Endothelial cell of umbilical vein (primary cell): ENCODE measurements around the gene TFB2M. TPM values are rescaled to one million over a fixed set of nuclear protein-coding genes. Genes with fewer than 3 reads are reported as not detected.

Experiments used
- BruUV-seq: library from RNA; stranded (reverse); fragments of 400-500 nt; replicated peaks from 2 replicates; lab custom pipeline; 2021; lab: Mats Ljungman, UMichigan
- CTCF ChIA-PET: fragments of 300-600, 350-600 bp; sonication (Branson Sonifier 250); formaldehyde crosslinking; loops from one replicate; lab custom pipeline; 2021; ENCODE audit warnings: antibody characterized with exemption, inconsistent platforms; lab: Charles Lee
- POLR2A ChIA-PET: fragments of 300-600, 350-600 bp; sonication (Branson Sonifier 250); formaldehyde crosslinking; loops from one replicate; lab custom pipeline; 2021; ENCODE audit warnings: antibody characterized with exemption, inconsistent platforms; lab: Charles Lee
- DNase-seq: peaks from one replicate; pipeline ENCODE4 v3.0.0-alpha.2; 2011; ENCODE audit warnings: low read depth, low spot score
- FAIRE-seq: peaks from 2 replicates; lab custom pipeline; 2011; peaks lifted over from hg19 to GRCh38; lab: Jason Lieb, UNC
- H2AFZ ChIP-seq: 2 replicates; pipeline ENCODE4 v1.6.0; 2012; ENCODE audit warnings: low read depth, low read length, control low read depth, inconsistent platforms
- H3K27ac ChIP-seq: 2 replicates; pipeline ENCODE4 v1.5.1; 2011; ENCODE audit warnings: low read depth, mild to moderate bottlenecking, control low read depth, low read length, moderate library complexity; ENCODE audit not compliant: insufficient read depth
- H3K27me3 ChIP-seq, 2 experiments: 2 replicates each; pipeline versions ENCODE4 v1.6.0 to v1.6.1; 2011; ENCODE audit warnings: low read length in 2 of 2, mixed read lengths in 1 of 2; ENCODE audit not compliant: control insufficient read depth in 2 of 2, insufficient read depth in 2 of 2
- H3K36me3 ChIP-seq, 2 experiments: 2 replicates in 1 of 2; 3 replicates in 1 of 2; pipeline ENCODE4 v1.5.1; 2011; ENCODE audit warnings: low read length in 2 of 2, mild to moderate bottlenecking in 1 of 2, moderate library complexity in 1 of 2; ENCODE audit not compliant: control insufficient read depth in 2 of 2, insufficient read depth in 2 of 2; ENCODE audit errors: extremely low read depth in 1 of 2
- H3K4me1 ChIP-seq: 3 replicates; pipeline ENCODE4 v1.5.1; 2011; ENCODE audit warnings: mild to moderate bottlenecking, low read length; ENCODE audit not compliant: control insufficient read depth, insufficient read depth; ENCODE audit errors: extremely low read depth
- H3K4me2 ChIP-seq: 2 replicates; pipeline ENCODE4 v1.6.1; 2011; ENCODE audit warnings: low read length, control low read depth, mixed read lengths; ENCODE audit not compliant: insufficient read depth
- H3K4me3 ChIP-seq, 3 experiments: fragments of 200-600 bp in 1 of 3; sonication (generic), shearing (Covaris generic) in 1 of 3; replicated peaks in 1 of 3; 2 replicates each; pipeline ENCODE4 v1.5.1; 2011 to 2016; ENCODE audit warnings: control low read depth in 3 of 3, low read length in 3 of 3, mild to moderate bottlenecking in 2 of 3, inconsistent platforms in 1 of 3, low read depth in 1 of 3, moderate library complexity in 1 of 3; ENCODE audit not compliant: insufficient read depth in 1 of 3
- H3K79me2 ChIP-seq: 2 replicates; pipeline ENCODE4 v1.6.0; 2012; ENCODE audit warnings: low read length, inconsistent platforms; ENCODE audit not compliant: control insufficient read depth, insufficient read depth
- H3K9ac ChIP-seq: replicated peaks from 2 replicates; pipeline ENCODE3; 2011; ENCODE audit warnings: low read length, control low read depth; ENCODE audit not compliant: insufficient read depth; ENCODE audit errors: extremely low read depth
- H3K9me1 ChIP-seq: replicated peaks from 3 replicates; pipeline ENCODE4 v1.6.0; 2011; ENCODE audit warnings: mild to moderate bottlenecking, low read length; ENCODE audit not compliant: control insufficient read depth, insufficient read depth; ENCODE audit errors: extremely low read depth
- H3K9me3 ChIP-seq: replicated peaks from 2 replicates; pipeline ENCODE4 v1.5.1; 2012; ENCODE audit warnings: low read length, inconsistent platforms; ENCODE audit not compliant: control insufficient read depth, insufficient read depth
- H4K20me1 ChIP-seq: replicated peaks from 2 replicates; pipeline ENCODE3; 2011; ENCODE audit warnings: mild to moderate bottlenecking, low read length; ENCODE audit not compliant: control insufficient read depth, insufficient read depth; ENCODE audit errors: extremely low read depth
- EZH2 ChIP-seq: IDR thresholded peaks from 2 replicates; pipeline ENCODE4 v1.6.1; 2012; ENCODE audit warnings: borderline replicate concordance, low read depth, mild to moderate bottlenecking, moderate library complexity, low read length, inconsistent platforms; ENCODE audit not compliant: severe bottlenecking
- FOS ChIP-seq: IDR thresholded peaks from 2 replicates; pipeline ENCODE4 v1.6.1; 2011; ENCODE audit warnings: mild to moderate bottlenecking, low read length, moderate library complexity, borderline replicate concordance; ENCODE audit not compliant: insufficient read depth
- GATA2 ChIP-seq: IDR thresholded peaks from 2 replicates; pipeline ENCODE4 v1.7.0; 2011; ENCODE audit warnings: low read depth, mild to moderate bottlenecking, moderate library complexity, mixed read lengths, low read length; ENCODE audit not compliant: insufficient read length, insufficient read depth
- JUN ChIP-seq: IDR thresholded peaks from 2 replicates; pipeline ENCODE4 v1.6.1; 2011; ENCODE audit warnings: borderline replicate concordance, low read depth; ENCODE audit not compliant: insufficient read length, insufficient read depth
- MYC ChIP-seq: IDR thresholded peaks from one replicate; pipeline ENCODE4 v1.6.1; 2011; ENCODE audit warnings: mild to moderate bottlenecking, low read depth, low read length
- POLR2A ChIP-seq: IDR thresholded peaks from 2 replicates; pipeline ENCODE4 v1.6.1; 2012; ENCODE audit warnings: low read depth, mild to moderate bottlenecking, control low read depth, low read length
- POLR2AphosphoS5 ChIP-seq: IDR thresholded peaks from 2 replicates; pipeline ENCODE4 v1.6.1; 2012; ENCODE audit warnings: low read depth, mild to moderate bottlenecking, control low read depth, low read length, moderate library complexity; ENCODE audit not compliant: insufficient read depth
- dilution Hi-C: fragments of 300-500 bp; cut with MboI; formaldehyde crosslinking; loops from one replicate; pipeline ENCODE4 v1.15.0; 2019; ENCODE audit warnings: low sequenced_read_pairs; ENCODE audit not compliant: extremely low pct_ligation_motif_present
- intact Hi-C: fragments of 100-400 bp; cut with micrococcal nuclease; formaldehyde crosslinking; loops from one replicate; pipeline ENCODE4 v1.10.0; 2022
- polyA plus RNA-seq, 4 experiments: library from polyadenylated mRNA; depleted of rRNA in 3 of 4; stranded (reverse) in 3 of 4; unstranded in 1 of 4; fragments of >200 nt; gene quantifications; 2 replicates each; pipeline versions ENCODE4 v1.2.1 to v1.2.3, GENCODE V29; 2011 to 2012; ENCODE audit warnings: missing spikeins in 1 of 4
- total RNA-seq: library from RNA; stranded (reverse); gene quantifications from 2 replicates; pipeline ENCODE4 v1.2.3, GENCODE V29; 2021
- TF ChIP-seq, protein P1 (sequence below): IDR thresholded peaks from 2 replicates; pipeline ENCODE4 v1.6.1; 2011; ENCODE audit not compliant: insufficient read depth, insufficient read length
- TF ChIP-seq, protein P2 (sequence below), 2 donors: IDR thresholded peaks; 1 replicate in 1 of 2; 2 replicates in 1 of 2; pipeline ENCODE4 v1.5.1; 2011; ENCODE audit warnings: low read length in 2 of 2, mild to moderate bottlenecking in 2 of 2, moderate library complexity in 2 of 2, control low read depth in 1 of 2, inconsistent platforms in 1 of 2, low read depth in 1 of 2; ENCODE audit not compliant: insufficient read depth in 1 of 2; ENCODE audit errors: extremely low read depth in 1 of 2

The TFB2M gene
- total and polyA plus RNA-seq, 2 donors (not counting 3 experiments of a cell fraction or from before 2014, with no cell fraction given): 8.4 to 14.8 TPM

DNA sequence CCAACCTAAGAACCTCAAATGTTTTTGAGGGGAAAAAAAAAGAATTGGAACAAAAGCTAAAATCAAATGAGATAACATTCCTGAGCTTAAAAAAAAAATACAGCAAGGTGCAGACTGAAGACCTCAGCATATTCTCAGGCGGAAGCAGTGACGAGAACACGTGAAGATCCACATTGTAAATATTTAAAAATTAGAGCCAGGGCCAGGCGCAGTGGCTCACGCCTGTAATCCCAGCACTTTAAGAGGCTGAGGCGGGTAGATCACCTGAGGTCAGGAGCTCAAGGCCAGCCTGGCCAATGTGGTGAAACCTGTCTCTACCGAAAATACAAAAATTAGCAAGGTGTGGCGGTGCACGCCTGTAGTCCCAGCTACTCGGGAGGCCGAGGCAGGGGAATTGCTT, 15.7 kb downstream of the TFB2M start:
- Histone ChIP-seq H3K4me3 (no peak overlapping the region), H3K9me1 (no peaks in the 10 kb centered on the region), H2AFZ (no peak overlapping the region), H3K36me3 (peaks cover 2 to 17% of the 10 kb centered on the region in 2 experiments), H3K9me3 (no peaks in the 10 kb centered on the region), H4K20me1 (no peaks in the 10 kb centered on the region), H3K27ac (no peak overlapping the region), H3K4me2 (no peak overlapping the region), H3K9ac (no peak overlapping the region), H3K4me1 (no peaks in the 10 kb centered on the region), H3K27me3 (no peaks in the 10 kb centered on the region), H3K79me2 (peaks cover 9% of the 10 kb centered on the region)
- DNase-seq (no peak), FAIRE-seq (no peak)
- dilution Hi-C loops: no loop called here
- intact Hi-C loops: no loop called here
- ChIA-PET CTCF (no interaction called here), POLR2A (no interaction called here)
- BruUV-seq: no TSS peak
- TF ChIP-seq, protein P1, sequence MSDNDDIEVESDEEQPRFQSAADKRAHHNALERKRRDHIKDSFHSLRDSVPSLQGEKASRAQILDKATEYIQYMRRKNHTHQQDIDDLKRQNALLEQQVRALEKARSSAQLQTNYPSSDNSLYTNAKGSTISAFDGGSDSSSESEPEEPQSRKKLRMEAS: no peak
- no peak for TF ChIP-seq MYC
- TF ChIP-seq GATA2: no peak
- no peak for TF ChIP-seq POLR2AphosphoS5
- TF ChIP-seq POLR2A: no peak
- no peak for TF ChIP-seq FOS
- TF ChIP-seq JUN: no peak
- TF ChIP-seq, protein P2, sequence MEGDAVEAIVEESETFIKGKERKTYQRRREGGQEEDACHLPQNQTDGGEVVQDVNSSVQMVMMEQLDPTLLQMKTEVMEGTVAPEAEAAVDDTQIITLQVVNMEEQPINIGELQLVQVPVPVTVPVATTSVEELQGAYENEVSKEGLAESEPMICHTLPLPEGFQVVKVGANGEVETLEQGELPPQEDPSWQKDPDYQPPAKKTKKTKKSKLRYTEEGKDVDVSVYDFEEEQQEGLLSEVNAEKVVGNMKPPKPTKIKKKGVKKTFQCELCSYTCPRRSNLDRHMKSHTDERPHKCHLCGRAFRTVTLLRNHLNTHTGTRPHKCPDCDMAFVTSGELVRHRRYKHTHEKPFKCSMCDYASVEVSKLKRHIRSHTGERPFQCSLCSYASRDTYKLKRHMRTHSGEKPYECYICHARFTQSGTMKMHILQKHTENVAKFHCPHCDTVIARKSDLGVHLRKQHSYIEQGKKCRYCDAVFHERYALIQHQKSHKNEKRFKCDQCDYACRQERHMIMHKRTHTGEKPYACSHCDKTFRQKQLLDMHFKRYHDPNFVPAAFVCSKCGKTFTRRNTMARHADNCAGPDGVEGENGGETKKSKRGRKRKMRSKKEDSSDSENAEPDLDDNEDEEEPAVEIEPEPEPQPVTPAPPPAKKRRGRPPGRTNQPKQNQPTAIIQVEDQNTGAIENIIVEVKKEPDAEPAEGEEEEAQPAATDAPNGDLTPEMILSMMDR (IDR thresholded peaks at IDR 0.05; ENCODE audit: extremely low read depth in 1 of 2, insufficient read depth in 1 of 2, low read depth in 1 of 2, low read length in 2 of 2): no peak
- no peak for TF ChIP-seq EZH2
